Hematopoietic multipotent progenitor cell (in vitro differentiated cells): ENCODE results near the gene KCNMA1. TPM values are rescaled to one million over a fixed set of nuclear protein-coding genes. Genes with fewer than 3 reads are reported as not detected.

Experiments used
- DNase-seq, 3 donors: peaks; one replicate each; pipeline ENCODE4 v3.0.0-alpha.2; 2011 to 2015; ENCODE audit warnings: low read depth in 2 of 3, low spot score in 2 of 3
- total RNA-seq: library from RNA; depleted of rRNA; stranded (reverse); fragments of >200 nt; gene quantifications from one replicate; pipeline ENCODE4 v1.2.3, GENCODE V29; 2012

The KCNMA1 gene
- total RNA-seq, 1 donor = 0.27 TPM

GRCh38 chr10:76961841-76962240, 675.8 kb downstream of the KCNMA1 start:
- peak in 1 of 3 donors; percentile 22 for DNase-seq

- peak in 1 of 3 donors; percentile 38 for DNase-seq
Observed at GRCh38 chr10:76959111-76959510, 678.5 kb downstream of the KCNMA1 start.

GRCh38 chr10:76954838-76955237, 682.8 kb downstream of the KCNMA1 start:
- DNase-seq = no peak

- no peak for DNase-seq
Observed at GRCh38 chr10:76950354-76950753, 687.3 kb downstream of the KCNMA1 start.

GRCh38 chr10:76946270-76946669, 691.3 kb downstream of the KCNMA1 start:
- DNase-seq = no peak

- no peak for DNase-seq
Observed at GRCh38 chr10:76945166-76945565, 692.4 kb downstream of the KCNMA1 start.

GRCh38 chr10:76944640-76945039, 693.0 kb downstream of the KCNMA1 start:
- no peak for DNase-seq

- no peak for DNase-seq
Observed at GRCh38 chr10:76942628-76943416, 694.8 kb downstream of the KCNMA1 start.

GRCh38 chr10:76939933-76940468, 697.6 kb downstream of the KCNMA1 start:
- no peak for DNase-seq

GRCh38 chr10:76937181-76937600, 700.4 kb downstream of the KCNMA1 start:
- DNase-seq = no peak

GRCh38 chr10:76935941-76936613, 701.5 kb downstream of the KCNMA1 start:
- no peak for DNase-seq

- no peak for DNase-seq
Observed at GRCh38 chr10:76928565-76928964, 709.0 kb downstream of the KCNMA1 start.

GRCh38 chr10:76925636-76926405, 711.8 kb downstream of the KCNMA1 start:
- DNase-seq = no peak

- no peak for DNase-seq
Observed at GRCh38 chr10:76922666-76923065, 714.9 kb downstream of the KCNMA1 start.

- no peak for DNase-seq
Observed at GRCh38 chr10:76921383-76922010, 716.1 kb downstream of the KCNMA1 start.

- no peak for DNase-seq
Observed at GRCh38 chr10:76920581-76920980, 717.0 kb downstream of the KCNMA1 start.

GRCh38 chr10:76918106-76918505, 719.5 kb downstream of the KCNMA1 start:
- DNase-seq = no peak

GRCh38 chr10:76917071-76917470, 720.5 kb downstream of the KCNMA1 start:
- no peak for DNase-seq

- DNase-seq = no peak
Observed at GRCh38 chr10:76916536-76916935, 721.1 kb downstream of the KCNMA1 start.

GRCh38 chr10:76915316-76915715, 722.3 kb downstream of the KCNMA1 start:
- DNase-seq = no peak

GRCh38 chr10:76911184-76911583, 726.4 kb downstream of the KCNMA1 start:
- no peak for DNase-seq
